HepG2 (cell line): ENCODE measurements around the gene GRHPR. TPM values are rescaled to one million over a fixed set of nuclear protein-coding genes. Genes with fewer than 3 reads are reported as not detected.

Source experiments
- ATF2 ChIP-seq: sonication (generic); formaldehyde crosslinking; IDR thresholded peaks from 2 replicates; pipeline ENCODE4 v1.4.0; 2020; ENCODE audit warnings: missing genetic modification reagents
- CAMTA2 ChIP-seq: sonication (generic); formaldehyde crosslinking; IDR thresholded peaks from 2 replicates; pipeline ENCODE4 v1.4.0; 2020; ENCODE audit warnings: mild to moderate bottlenecking, missing genetic modification reagents, borderline replicate concordance
- CHCHD3 ChIP-seq: sonication (generic); formaldehyde crosslinking; IDR thresholded peaks from 2 replicates; pipeline ENCODE4 v1.8.0; 2022; ENCODE audit warnings: mild to moderate bottlenecking, missing genetic modification reagents, moderate library complexity
- JUND ChIP-seq: sonication (generic); formaldehyde crosslinking; IDR thresholded peaks from 2 replicates; pipeline ENCODE4 v1.8.0; 2022; ENCODE audit warnings: mild to moderate bottlenecking, missing genetic modification reagents
- KAT8 ChIP-seq: IDR thresholded peaks from 2 replicates; pipeline ENCODE4 v1.6.1; 2016; ENCODE audit warnings: missing genetic modification reagents, missing compliant biosample characterization
- KIAA2018 ChIP-seq: sonication (generic); formaldehyde crosslinking; IDR thresholded peaks from 2 replicates; pipeline ENCODE4 v1.5.0; 2020; ENCODE audit warnings: mild to moderate bottlenecking, missing genetic modification reagents, borderline replicate concordance
- KLF6 ChIP-seq: IDR thresholded peaks from 2 replicates; pipeline ENCODE4 v1.8.0; 2016; ENCODE audit warnings: missing biosample characterization, missing genetic modification reagents
- POLR2AphosphoS2 ChIP-seq: IDR thresholded peaks from 2 replicates; pipeline ENCODE4 v1.6.1; 2011; ENCODE audit warnings: low read depth, low read length, improper control_type of control experiment
- POLR2AphosphoS5 ChIP-seq: IDR thresholded peaks from 2 replicates; pipeline ENCODE4 v1.6.1; 2012; ENCODE audit warnings: low read depth, low read length
- SALL2 ChIP-seq: sonication (generic); formaldehyde crosslinking; IDR thresholded peaks from 2 replicates; pipeline ENCODE4 v1.8.1; 2023; ENCODE audit warnings: mild to moderate bottlenecking, missing genetic modification reagents, inconsistent platforms
- SMARCE1 ChIP-seq: fragments of 450-650 bp; IDR thresholded peaks from 2 replicates; pipeline ENCODE4 v1.6.1; 2017; ENCODE audit warnings: borderline replicate concordance
- SMC3 ChIP-seq: IDR thresholded peaks from 2 replicates; pipeline ENCODE4 v1.6.1; 2011; ENCODE audit warnings: low read length, improper control_type of control experiment
- SPEN ChIP-seq: sonication (generic); formaldehyde crosslinking; IDR thresholded peaks from 2 replicates; pipeline ENCODE4 v1.5.1; 2020; ENCODE audit warnings: low read depth, mild to moderate bottlenecking, missing genetic modification reagents
- STAG1 ChIP-seq: sonication (generic); formaldehyde crosslinking; IDR thresholded peaks from 2 replicates; pipeline ENCODE4 v1.4.0; 2020; ENCODE audit warnings: missing genetic modification reagents
- ZBTB20 ChIP-seq: sonication (generic); formaldehyde crosslinking; IDR thresholded peaks from 2 replicates; pipeline ENCODE4 v1.8.1; 2023; ENCODE audit warnings: missing genetic modification reagents, low read depth, mild to moderate bottlenecking, borderline replicate concordance
- ZFP36L1 ChIP-seq: sonication (generic); formaldehyde crosslinking; IDR thresholded peaks from 2 replicates; pipeline ENCODE4 v1.8.0; 2022; ENCODE audit warnings: mild to moderate bottlenecking, missing genetic modification reagents, moderate library complexity
- ZNF230 ChIP-seq: sonication (generic); formaldehyde crosslinking; IDR thresholded peaks from 2 replicates; pipeline ENCODE4 v1.4.0; 2020; ENCODE audit warnings: mild to moderate bottlenecking, missing genetic modification reagents
- ZNF292 ChIP-seq: sonication (generic); formaldehyde crosslinking; IDR thresholded peaks from 2 replicates; pipeline ENCODE4 v1.8.1; 2022; ENCODE audit warnings: mild to moderate bottlenecking, low read depth, missing genetic modification reagents, borderline replicate concordance
- ZNF597 ChIP-seq: sonication (generic); formaldehyde crosslinking; IDR thresholded peaks from 2 replicates; pipeline ENCODE4 v1.5.0; 2020; ENCODE audit warnings: missing genetic modification reagents
- ZNF772 ChIP-seq: sonication (generic); formaldehyde crosslinking; IDR thresholded peaks from 2 replicates; pipeline ENCODE4 v1.5.0; 2020; ENCODE audit warnings: mild to moderate bottlenecking, missing genetic modification reagents
- ZNF792 ChIP-seq: IDR thresholded peaks from 2 replicates; pipeline ENCODE4 v1.6.1; 2016
- polyA plus RNA-seq, 8 experiments: library from polyadenylated mRNA; depleted of rRNA in 3 of 8; stranded (reverse) in 7 of 8; unstranded in 1 of 8; fragments of >200 nt; fragmentation: Illumina TruSeq in 4 of 8; extraction: Trizol in 4 of 8; gene quantifications; 2 replicates each; pipeline versions ENCODE4 v1.2.1 to v1.2.3, GENCODE V29; 2011 to 2016; ENCODE audit warnings: low read depth in 4 of 8, missing spikeins in 1 of 8, mixed read lengths in 1 of 8; ENCODE audit not compliant: insufficient read depth in 1 of 8
- total RNA-seq, 5 experiments: library from RNA; depleted of rRNA; stranded (reverse); fragments of >200 nt; fragmentation: Illumina TruSeq; extraction: Trizol; gene quantifications; 2 replicates each; pipeline ENCODE4 v1.2.3, GENCODE V29; 2016; ENCODE audit warnings: low read depth in 1 of 5

Gene GRHPR
- total and polyA plus RNA-seq, 2 of the 13 experiments (the other 11 are each of a cell fraction or from before 2014, with no cell fraction given), result 113 to 115 TPM

- no peak for TF ChIP-seq KLF6
- no peak for TF ChIP-seq JUND
- no peak for TF ChIP-seq SMC3
- no peak for TF ChIP-seq ZNF292 (CRISPR knock-in tag)
- no peak for TF ChIP-seq ZFP36L1
- no peak for TF ChIP-seq STAG1 (CRISPR knock-in tag)
- 0 out of 2 replicates have a peak, but pooled peaks have one; percentile 71 for TF ChIP-seq POLR2AphosphoS2
- no peak for TF ChIP-seq ZNF772
- TF ChIP-seq ZBTB20 (CRISPR knock-in tag), result no peak
- peak; percentile 78 for TF ChIP-seq ATF2 (CRISPR knock-in tag)
- TF ChIP-seq ZNF230 (CRISPR knock-in tag), result no peak
- TF ChIP-seq SPEN (CRISPR knock-in tag), result no peak
- no peak for TF ChIP-seq CAMTA2
- 0 out of 2 replicates have a peak, but pooled peaks have one; percentile 21 for TF ChIP-seq SALL2 (CRISPR knock-in tag)
- peak; percentile 94 for TF ChIP-seq POLR2AphosphoS5
- no peak for TF ChIP-seq ZNF597
- peak; percentile 51 for TF ChIP-seq KAT8 (CRISPR knock-in tag)
- no peak for TF ChIP-seq SMARCE1
- no peak for TF ChIP-seq CHCHD3 (CRISPR knock-in tag)
- TF ChIP-seq KIAA2018, result no peak
- TF ChIP-seq ZNF792 (CRISPR knock-in tag), result no peak
Measured at GRCh38 chr9:37465249-37466036, 42.9 kb downstream of the GRHPR start, which contains the start of gene ZBTB5 (continued).
